GM12878 (cell line): ENCODE measurements around the gene HINT1. TPM values are rescaled to one million over a fixed set of nuclear protein-coding genes. Genes with fewer than 3 reads are reported as not detected.

ENCODE experiments used
- ATAC-seq: fragments of 200-7000 bp; cut with Tn5 transposase; 3 replicates; pipeline ENCODE4 v1.9.1; 2020; ENCODE audit warnings: mild to moderate bottlenecking, moderate library complexity
- BruUV-seq: library from RNA; stranded (reverse); fragments of 400-500 nt; replicated peaks from 2 replicates; lab custom pipeline; 2021; lab: Mats Ljungman, UMichigan
- CTCF ChIA-PET: fragments of 300-600 bp; sonication (Branson Sonifier 250); formaldehyde crosslinking; extraction: SDS; loops from one replicate; lab custom pipeline; 2021; ENCODE audit warnings: inconsistent platforms; lab: Yijun Ruan, JAX
- POLR2A ChIA-PET: fragments of 350-600 bp; formaldehyde crosslinking; extraction: SDS; loops from one replicate; lab custom pipeline; 2021; ENCODE audit warnings: inconsistent platforms; lab: Charles Lee
- RAD21 ChIA-PET: fragments of 300-600 bp; sonication (Branson Sonifier 250); formaldehyde crosslinking; loops from one replicate; lab custom pipeline; 2023; ENCODE audit warnings: antibody characterized with exemption; ENCODE audit not compliant: unreplicated experiment; lab: Charles Lee
- SMC1A ChIA-PET: fragments of 300-600 bp; sonication (Branson Sonifier 250); formaldehyde crosslinking; loops from one replicate; lab custom pipeline; 2023; ENCODE audit not compliant: unreplicated experiment, uncharacterized antibody; lab: Charles Lee
- DNase-seq: peaks from one replicate; pipeline ENCODE4 v3.0.0-alpha.2; 2011; ENCODE audit warnings: low read depth, low spot score
- FAIRE-seq: peaks from 3 replicates; lab custom pipeline; 2011; peaks lifted over from hg19 to GRCh38; lab: Jason Lieb, UNC
- H2AFZ ChIP-seq: 2 replicates; pipeline ENCODE4 v1.6.0; 2011; ENCODE audit warnings: low read depth, low read length, control low read depth; ENCODE audit not compliant: control insufficient read depth
- H3K27ac ChIP-seq: 2 replicates; pipeline ENCODE4 v1.5.1; 2011; ENCODE audit warnings: control low read depth; ENCODE audit not compliant: control insufficient read depth, insufficient read depth
- H3K27me3 ChIP-seq, 2 experiments: replicated peaks in 1 of 2; 2 replicates each; pipeline versions ENCODE4 v1.6.0 to v1.6.1; 2011; ENCODE audit warnings: low read length in 1 of 2; ENCODE audit not compliant: control insufficient read depth in 2 of 2, insufficient read depth in 2 of 2
- H3K36me3 ChIP-seq, 2 experiments: 2 replicates each; pipeline ENCODE4 v1.5.1; 2011; ENCODE audit warnings: low read length in 1 of 2; ENCODE audit not compliant: control insufficient read depth in 2 of 2, insufficient read depth in 2 of 2
- H3K4me1 ChIP-seq: 2 replicates; pipeline ENCODE4 v1.6.1; 2011; ENCODE audit warnings: mild to moderate bottlenecking, low read length, moderate library complexity, mixed read lengths; ENCODE audit not compliant: control insufficient read depth, insufficient read depth
- H3K4me2 ChIP-seq: 2 replicates; pipeline ENCODE4 v1.6.0; 2011; ENCODE audit warnings: control low read depth; ENCODE audit not compliant: control insufficient read depth, insufficient read depth
- H3K4me3 ChIP-seq: fragments of 200-600 bp; sonication (generic); 2 replicates; pipeline ENCODE4 v1.5.1; 2016
- H3K79me2 ChIP-seq: 2 replicates; pipeline ENCODE4 v1.6.0; 2011; ENCODE audit warnings: low read length; ENCODE audit not compliant: control insufficient read depth, insufficient read depth
- H3K9ac ChIP-seq: 2 replicates; pipeline ENCODE4 v1.8.0; 2011; ENCODE audit warnings: low read length, control low read depth, mixed read lengths; ENCODE audit not compliant: control insufficient read depth, insufficient read depth
- H3K9me3 ChIP-seq: replicated peaks from 3 replicates; pipeline ENCODE4 v1.5.1; 2011; ENCODE audit warnings: mild to moderate bottlenecking, low read length; ENCODE audit not compliant: control insufficient read depth, insufficient read depth
- H4K20me1 ChIP-seq: 2 replicates; pipeline ENCODE4 v1.6.0; 2011; ENCODE audit not compliant: control insufficient read depth, insufficient read depth
- CBX5 ChIP-seq: sonication (generic); IDR thresholded peaks from 2 replicates; pipeline ENCODE4 v1.6.1; 2016; ENCODE audit warnings: low read depth, moderate library complexity, mild to moderate bottlenecking, inconsistent platforms
- CHD4 ChIP-seq: fragments of 200-600 bp; sonication (generic); IDR thresholded peaks from 2 replicates; pipeline ENCODE4 v1.6.1; 2016; ENCODE audit warnings: mild to moderate bottlenecking
- HDAC2 ChIP-seq: fragments of 200-600 bp; sonication (generic); IDR thresholded peaks from 2 replicates; pipeline ENCODE4 v1.6.1; 2017
- IKZF2 ChIP-seq, 2 experiments: fragments of 450-650 bp; IDR thresholded peaks; 2 replicates each; pipeline ENCODE4 v1.6.1; 2017; ENCODE audit warnings: mild to moderate bottlenecking in 2 of 2, moderate library complexity in 2 of 2
- MEF2A ChIP-seq: IDR thresholded peaks from 2 replicates; pipeline ENCODE4 v1.6.1; 2011; ENCODE audit warnings: low read depth, mild to moderate bottlenecking, low read length, moderate library complexity; ENCODE audit not compliant: insufficient read depth
- MXI1 ChIP-seq: fragments of 150-350 bp; IDR thresholded peaks from 2 replicates; pipeline ENCODE4 v1.6.1; 2011; ENCODE audit warnings: low read depth, mild to moderate bottlenecking, inconsistent platforms, low read length, improper control_type of control experiment
- TCF3 ChIP-seq: IDR thresholded peaks from 2 replicates; pipeline ENCODE4 v1.6.1; 2012; ENCODE audit warnings: low read depth, mild to moderate bottlenecking, low read length, borderline replicate concordance; ENCODE audit not compliant: insufficient read depth
- WGBS: methylation state at CpG from one replicate; pipeline ENCODE4 v1.1.6; 2016; ENCODE audit warnings: low lambda C conversion rate; ENCODE audit not compliant: insufficient replicate concordance, insufficient coverage; ENCODE audit errors: missing lambda C conversion rate; 5-methylcytosine and 5-hydroxymethylcytosine counted together
- in situ Hi-C: fragments of 300-500 bp; cut with MboI; formaldehyde crosslinking; loops from 9 replicates; pipeline ENCODE4 v1.14.3; 2018; ENCODE audit warnings: mixed read lengths
- intact Hi-C: fragments of 100-400 bp; cut with micrococcal nuclease; formaldehyde crosslinking; loops from one replicate; pipeline ENCODE4 v1.14.2; 2022; ENCODE audit not compliant: unreplicated experiment
- polyA plus RNA-seq, 11 experiments: library from polyadenylated mRNA; depleted of rRNA in 4 of 11; unstranded in 6 of 11; stranded (reverse) in 5 of 11; fragments of >200 nt; fragmentation: Nextera tagmentation in 4 of 11; fragmentation: Illumina TruSeq in 1 of 11; extraction: Ambion mirVana in 4 of 11; extraction: Trizol in 1 of 11; gene quantifications; 1 replicate in 1 of 11; 2 replicates in 10 of 11; pipeline versions ENCODE4 v1.2.1 to v1.2.3, GENCODE V29; 2011 to 2016; ENCODE audit warnings: inconsistent platforms in 2 of 11, missing spikeins in 2 of 11, low read depth in 1 of 11
- total RNA-seq, 4 experiments: library from RNA; depleted of rRNA in 3 of 4; stranded (reverse); fragments of >200 nt in 3 of 4; fragmentation: Illumina TruSeq in 1 of 4; extraction: Trizol in 1 of 4; gene quantifications; 2 replicates each; pipeline versions ENCODE4 v1.2.1 to v1.2.3, GENCODE V29; 2013 to 2021
- TF ChIP-seq, protein P1 (sequence below): IDR thresholded peaks from 2 replicates; pipeline ENCODE4 v1.6.1; 2012; ENCODE audit warnings: low read depth, low read length, improper control_type of control experiment
- TF ChIP-seq, protein P2 (sequence below): fragments of 450-650 bp; IDR thresholded peaks from 2 replicates; pipeline ENCODE4 v1.6.1; 2016; ENCODE audit warnings: mild to moderate bottlenecking
- TF ChIP-seq, protein P3 (sequence below): fragments of 450-650 bp; IDR thresholded peaks from 2 replicates; pipeline ENCODE4 v1.6.1; 2017; ENCODE audit warnings: low read depth, mild to moderate bottlenecking, moderate library complexity
- TF ChIP-seq, protein P4 (sequence below): fragments of 450-650 bp; conservative IDR thresholded peaks from 2 replicates; pipeline ENCODE4 v1.6.1; 2017; ENCODE audit warnings: mild to moderate bottlenecking, moderate library complexity

Gene HINT1
- total and polyA plus RNA-seq, 10 of the 15 experiments (the other 5 are each of a cell fraction or from before 2014, with no cell fraction given), result 253 to 997 (median 562) TPM

DNA sequence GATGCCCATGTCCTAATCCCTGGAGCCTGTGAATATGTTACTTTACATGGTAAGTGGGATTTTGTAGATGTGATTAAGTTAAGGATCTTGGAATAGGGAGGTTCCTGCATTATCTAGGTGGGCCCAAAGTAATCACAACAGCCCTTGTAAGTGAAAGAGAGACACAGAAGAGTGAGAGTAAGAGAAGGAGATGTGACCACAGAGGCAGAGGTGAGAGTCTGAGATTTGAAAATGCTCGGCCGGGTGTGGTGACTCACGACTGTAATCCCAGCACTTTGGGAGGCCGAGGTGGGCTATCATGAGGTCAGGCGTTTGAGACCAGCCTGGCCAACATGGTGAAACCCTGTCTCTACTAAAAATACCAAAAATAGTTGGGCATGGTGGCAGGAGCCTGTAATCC, 2.6 kb upstream of the HINT1 start:
- no peak overlapping the region for H3K4me3 ChIP-seq
- no peaks in the 10 kb centered on the region for H3K27me3 ChIP-seq
- peaks cover 3% of the 10 kb centered on the region for H3K4me1 ChIP-seq
- intact Hi-C loops, result no loop called here
- FAIRE-seq, result no peak
- ChIA-PET CTCF (interaction anchor here (1.4 kb wide), 1 partner anchor 92 kb away, joined by 3 read pairs; no protein-coding TSS in a partner anchor), POLR2A (interaction anchor here (0.7 kb wide), 2 partner anchors 100 to 215 kb away, joined by 5 to 6 read pairs; no protein-coding TSS in a partner anchor), SMC1A (no interaction called here), RAD21 (interaction anchor here (0.7 kb wide), 1 partner anchor 162 kb away, joined by 3 read pairs; no protein-coding TSS in a partner anchor)
- 0 out of 4 replicates have a peak, but pooled peaks cover 0 to 3% of the 10 kb centered on the region in 2 experiments for H3K36me3 ChIP-seq
- no peak for DNase-seq
- in situ Hi-C loops, result loop anchor here (5.0 kb wide), 1 partner anchor 215 kb away; no protein-coding TSS in a partner anchor
- peaks cover 46% of the 10 kb centered on the region for H3K79me2 ChIP-seq
- H3K9me3 ChIP-seq, result no peaks in the 10 kb centered on the region
- no peak overlapping the region for H3K27ac ChIP-seq
- WGBS, result 85% methylated on average over 5 of the region's 5 CpGs
- TF ChIP-seq, protein P1, sequence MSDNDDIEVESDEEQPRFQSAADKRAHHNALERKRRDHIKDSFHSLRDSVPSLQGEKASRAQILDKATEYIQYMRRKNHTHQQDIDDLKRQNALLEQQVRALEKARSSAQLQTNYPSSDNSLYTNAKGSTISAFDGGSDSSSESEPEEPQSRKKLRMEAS, result no peak
- TF ChIP-seq MEF2A (no peak), TCF3 (no peak), IKZF2 (IDR thresholded peaks at IDR 0.05) (no peak), HDAC2 (no peak), CBX5 (no peak), MXI1 (no peak), CHD4 (no peak)
- TF ChIP-seq, protein P2, sequence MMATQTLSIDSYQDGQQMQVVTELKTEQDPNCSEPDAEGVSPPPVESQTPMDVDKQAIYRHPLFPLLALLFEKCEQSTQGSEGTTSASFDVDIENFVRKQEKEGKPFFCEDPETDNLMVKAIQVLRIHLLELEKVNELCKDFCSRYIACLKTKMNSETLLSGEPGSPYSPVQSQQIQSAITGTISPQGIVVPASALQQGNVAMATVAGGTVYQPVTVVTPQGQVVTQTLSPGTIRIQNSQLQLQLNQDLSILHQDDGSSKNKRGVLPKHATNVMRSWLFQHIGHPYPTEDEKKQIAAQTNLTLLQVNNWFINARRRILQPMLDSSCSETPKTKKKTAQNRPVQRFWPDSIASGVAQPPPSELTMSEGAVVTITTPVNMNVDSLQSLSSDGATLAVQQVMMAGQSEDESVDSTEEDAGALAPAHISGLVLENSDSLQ, result no peak
- TF ChIP-seq, protein P3, sequence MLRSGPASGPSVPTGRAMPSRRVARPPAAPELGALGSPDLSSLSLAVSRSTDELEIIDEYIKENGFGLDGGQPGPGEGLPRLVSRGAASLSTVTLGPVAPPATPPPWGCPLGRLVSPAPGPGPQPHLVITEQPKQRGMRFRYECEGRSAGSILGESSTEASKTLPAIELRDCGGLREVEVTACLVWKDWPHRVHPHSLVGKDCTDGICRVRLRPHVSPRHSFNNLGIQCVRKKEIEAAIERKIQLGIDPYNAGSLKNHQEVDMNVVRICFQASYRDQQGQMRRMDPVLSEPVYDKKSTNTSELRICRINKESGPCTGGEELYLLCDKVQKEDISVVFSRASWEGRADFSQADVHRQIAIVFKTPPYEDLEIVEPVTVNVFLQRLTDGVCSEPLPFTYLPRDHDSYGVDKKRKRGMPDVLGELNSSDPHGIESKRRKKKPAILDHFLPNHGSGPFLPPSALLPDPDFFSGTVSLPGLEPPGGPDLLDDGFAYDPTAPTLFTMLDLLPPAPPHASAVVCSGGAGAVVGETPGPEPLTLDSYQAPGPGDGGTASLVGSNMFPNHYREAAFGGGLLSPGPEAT, result no peak
- TF ChIP-seq, protein P4, sequence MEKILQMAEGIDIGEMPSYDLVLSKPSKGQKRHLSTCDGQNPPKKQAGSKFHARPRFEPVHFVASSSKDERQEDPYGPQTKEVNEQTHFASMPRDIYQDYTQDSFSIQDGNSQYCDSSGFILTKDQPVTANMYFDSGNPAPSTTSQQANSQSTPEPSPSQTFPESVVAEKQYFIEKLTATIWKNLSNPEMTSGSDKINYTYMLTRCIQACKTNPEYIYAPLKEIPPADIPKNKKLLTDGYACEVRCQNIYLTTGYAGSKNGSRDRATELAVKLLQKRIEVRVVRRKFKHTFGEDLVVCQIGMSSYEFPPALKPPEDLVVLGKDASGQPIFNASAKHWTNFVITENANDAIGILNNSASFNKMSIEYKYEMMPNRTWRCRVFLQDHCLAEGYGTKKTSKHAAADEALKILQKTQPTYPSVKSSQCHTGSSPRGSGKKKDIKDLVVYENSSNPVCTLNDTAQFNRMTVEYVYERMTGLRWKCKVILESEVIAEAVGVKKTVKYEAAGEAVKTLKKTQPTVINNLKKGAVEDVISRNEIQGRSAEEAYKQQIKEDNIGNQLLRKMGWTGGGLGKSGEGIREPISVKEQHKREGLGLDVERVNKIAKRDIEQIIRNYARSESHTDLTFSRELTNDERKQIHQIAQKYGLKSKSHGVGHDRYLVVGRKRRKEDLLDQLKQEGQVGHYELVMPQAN, result no peak
- H3K9ac ChIP-seq, result no peak overlapping the region
- BruUV-seq, result no TSS peak
- H4K20me1 ChIP-seq, result no peaks in the 10 kb centered on the region
- no peak for ATAC-seq
- H2AFZ ChIP-seq, result no peak overlapping the region
- H3K4me2 ChIP-seq, result no peak overlapping the region
